Measurements from ENCODE around the gene ZNF282. TPM values are rescaled to one million over a fixed set of nuclear protein-coding genes. Genes with fewer than 3 reads are reported as not detected.

ZNF282 gene
- total RNA-seq, 1 experiment from 2014 or later: 39.0 TPM

DNA sequence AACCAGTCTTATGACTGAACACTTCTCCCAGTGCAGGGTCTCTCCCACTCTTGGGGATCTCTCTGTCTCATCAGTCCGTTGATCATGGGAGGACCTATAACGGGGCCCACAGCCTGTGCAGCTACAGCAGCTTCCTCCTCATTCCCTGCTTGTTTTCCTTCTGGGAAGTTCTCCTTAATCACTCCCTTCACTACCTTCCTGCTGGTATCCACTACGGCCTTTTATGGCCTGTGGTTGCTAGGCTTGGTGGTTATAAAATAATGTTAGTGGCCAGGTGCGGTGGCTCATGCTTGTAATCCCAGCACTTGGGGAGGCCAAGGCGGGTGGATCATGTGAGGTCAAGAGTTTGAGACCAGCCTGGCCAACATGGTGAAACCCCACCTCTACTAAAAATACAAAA lies 3.5 kb upstream of the ZNF282 start:
- H3K4me3 Mint-ChIP-seq: no peak overlapping the region
- no peak overlapping the region for H2BK20ac ChIP-seq (ENCODE audit: low read depth, low read length, poor library complexity, severe bottlenecking)
- H3K79me1 ChIP-seq (ENCODE audit: insufficient read depth, low read depth, low read length, poor library complexity, severe bottlenecking): peaks cover 1% of the 10 kb centered on the region
- H3K4me1 ChIP-seq (ENCODE audit: insufficient read depth, low read length): no peaks in the 10 kb centered on the region
- no peaks in the 10 kb centered on the region for H3K27me3 Mint-ChIP-seq (ENCODE audit: low read depth)
- H3K9ac ChIP-seq (ENCODE audit: extremely low read depth, insufficient read length, low read length): no peak overlapping the region
- H3K18ac ChIP-seq (ENCODE audit: insufficient read length, low read depth, low read length): no peak overlapping the region
- no peak overlapping the region for H3K27ac ChIP-seq (ENCODE audit: insufficient read length, low read depth, low read length)
- H3K23ac ChIP-seq (ENCODE audit: insufficient read length, low read depth, low read length): no peak overlapping the region
- no peaks in the 10 kb centered on the region for H3K9me3 ChIP-seq (ENCODE audit: control insufficient read depth, low read depth, low read length)
- H3T11ph ChIP-seq (ENCODE audit: low read length): no peak overlapping the region
- no peak overlapping the region for H2AFZ ChIP-seq (ENCODE audit: low read length)
- H3K9me3 Mint-ChIP-seq: no peaks in the 10 kb centered on the region; a peak in 1 of 5 replicates
- no peak overlapping the region for H2BK12ac ChIP-seq (ENCODE audit: insufficient read length, low read depth, low read length)
- peaks cover 7 to 12% of the 10 kb centered on the region in 2 experiments for H3K4me1 Mint-ChIP-seq
- H3K4me2 ChIP-seq (ENCODE audit: insufficient read depth, insufficient read length, low read length): no peak overlapping the region
- H3K27ac Mint-ChIP-seq: no peak overlapping the region
- no peak overlapping the region for H2BK15ac ChIP-seq (ENCODE audit: low read depth, low read length)
- no peaks in the 10 kb centered on the region for H4K20me1 ChIP-seq (ENCODE audit: control insufficient read depth, insufficient read depth, insufficient read length)
- H4K91ac ChIP-seq (ENCODE audit: insufficient read length, low read depth, low read length): no peak overlapping the region
- H3K23me2 ChIP-seq (ENCODE audit: insufficient read length, low read depth, low read length, poor library complexity, severe bottlenecking): peaks cover 7% of the 10 kb centered on the region
- no peak overlapping the region for H2BK5ac ChIP-seq (ENCODE audit: insufficient read length, low read length)
- H2AK5ac ChIP-seq (ENCODE audit: insufficient read length, low read length): no peak overlapping the region
- no CpG with 5 or more reads among the region's 5 CpGs for WGBS (ENCODE audit: extremely low coverage, insufficient read length, low lambda C conversion rate)
- peaks cover 0 to 5% (median 0%) of the 10 kb centered on the region in 3 experiments; a peak in 3 of 7 replicates for H3K36me3 Mint-ChIP-seq (ENCODE audit: insufficient read depth in 1 of 3, low read depth in 3 of 3)
- no peak for DNase-seq
- H3K79me2 ChIP-seq (ENCODE audit: insufficient read depth, low read length): peaks cover 1% of the 10 kb centered on the region; the same call in 1 of the 2 replicates
- no peak overlapping the region for H2BK120ac ChIP-seq (ENCODE audit: low read depth, low read length, poor library complexity, severe bottlenecking)
- no peak overlapping the region for H4K8ac ChIP-seq (replicated peaks; ENCODE audit: insufficient read length, low read depth, low read length)
- no peaks in the 10 kb centered on the region for H3K27me3 ChIP-seq (ENCODE audit: insufficient read depth, low read length)
- no peak overlapping the region for H3K4ac ChIP-seq (ENCODE audit: low read depth, low read length)
- TF ChIP-seq, protein P1, sequence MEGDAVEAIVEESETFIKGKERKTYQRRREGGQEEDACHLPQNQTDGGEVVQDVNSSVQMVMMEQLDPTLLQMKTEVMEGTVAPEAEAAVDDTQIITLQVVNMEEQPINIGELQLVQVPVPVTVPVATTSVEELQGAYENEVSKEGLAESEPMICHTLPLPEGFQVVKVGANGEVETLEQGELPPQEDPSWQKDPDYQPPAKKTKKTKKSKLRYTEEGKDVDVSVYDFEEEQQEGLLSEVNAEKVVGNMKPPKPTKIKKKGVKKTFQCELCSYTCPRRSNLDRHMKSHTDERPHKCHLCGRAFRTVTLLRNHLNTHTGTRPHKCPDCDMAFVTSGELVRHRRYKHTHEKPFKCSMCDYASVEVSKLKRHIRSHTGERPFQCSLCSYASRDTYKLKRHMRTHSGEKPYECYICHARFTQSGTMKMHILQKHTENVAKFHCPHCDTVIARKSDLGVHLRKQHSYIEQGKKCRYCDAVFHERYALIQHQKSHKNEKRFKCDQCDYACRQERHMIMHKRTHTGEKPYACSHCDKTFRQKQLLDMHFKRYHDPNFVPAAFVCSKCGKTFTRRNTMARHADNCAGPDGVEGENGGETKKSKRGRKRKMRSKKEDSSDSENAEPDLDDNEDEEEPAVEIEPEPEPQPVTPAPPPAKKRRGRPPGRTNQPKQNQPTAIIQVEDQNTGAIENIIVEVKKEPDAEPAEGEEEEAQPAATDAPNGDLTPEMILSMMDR (conservative IDR thresholded peaks at IDR 0.05): no peak
- H3K14ac ChIP-seq (ENCODE audit: insufficient read depth, low read length): no peak overlapping the region
- H4K5ac ChIP-seq (ENCODE audit: insufficient read length, low read depth, low read length): no peak overlapping the region
- no peak overlapping the region for H3K56ac ChIP-seq (ENCODE audit: insufficient read length, low read depth, low read length)

Data from H9 (cell line).